ENCODE results near the gene CECR2. TPM values are rescaled to one million over a fixed set of nuclear protein-coding genes. Genes with fewer than 3 reads are reported as not detected.

Gene CECR2
- polyA plus RNA-seq, 1 of the 3 experiments (the other 2 are of a cell fraction) = not detected

DNA sequence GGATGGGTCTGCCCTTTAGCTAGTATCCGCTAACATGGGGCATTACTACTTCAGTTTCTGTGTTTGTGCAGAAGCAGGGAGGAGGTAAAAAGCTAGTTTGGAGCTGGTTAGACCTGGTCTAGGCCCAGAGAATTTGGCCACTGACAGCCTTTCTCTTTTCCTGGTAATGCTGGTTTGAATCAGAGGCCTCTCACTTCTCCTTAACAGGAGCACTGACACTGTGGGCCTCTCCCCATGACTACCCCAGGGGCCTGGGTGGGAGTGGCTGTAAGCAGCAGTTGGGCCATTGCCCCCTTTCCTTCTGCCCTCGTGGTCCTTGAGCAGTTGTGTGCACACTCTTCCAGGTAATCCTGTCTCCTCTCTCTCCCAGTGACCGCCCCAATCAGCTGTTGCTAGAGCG is 185.6 kb downstream of the CECR2 start:
- H3K9me2 ChIP-seq = no peaks in the 10 kb centered on the region
- no peak overlapping the region for H3K4me3 ChIP-seq (ENCODE audit: low read depth in 2 of 2, low read length in 1 of 2)
- CTCF ChIA-PET = interaction anchor here (1.5 to 1.8 kb wide), 3 partner anchors 10 to 188 kb away, joined by 5 to 6 read pairs (median 5); no protein-coding TSS in a partner anchor
- no peaks in the 10 kb centered on the region for H3K36me3 ChIP-seq (replicated peaks in 1 of 2; ENCODE audit: control insufficient read depth in 1 of 2, insufficient read depth in 2 of 2, low read length in 1 of 2)
- no peaks in the 10 kb centered on the region for H3K4me1 ChIP-seq (ENCODE audit: control insufficient read depth in 1 of 2, insufficient read depth in 2 of 2, low read depth in 1 of 2, low read length in 1 of 2)
- H3F3A ChIP-seq (replicated peaks; ENCODE audit: insufficient read depth) = no peaks in the 10 kb centered on the region
- no peak overlapping the region for H3K4me2 ChIP-seq
- H2AFZ ChIP-seq (ENCODE audit: low read depth) = no peak overlapping the region
- TF ChIP-seq, protein P1, sequence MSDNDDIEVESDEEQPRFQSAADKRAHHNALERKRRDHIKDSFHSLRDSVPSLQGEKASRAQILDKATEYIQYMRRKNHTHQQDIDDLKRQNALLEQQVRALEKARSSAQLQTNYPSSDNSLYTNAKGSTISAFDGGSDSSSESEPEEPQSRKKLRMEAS (IDR thresholded peaks at IDR 0.05; ENCODE audit: low read depth) = no peak
- TF ChIP-seq, protein P2, sequence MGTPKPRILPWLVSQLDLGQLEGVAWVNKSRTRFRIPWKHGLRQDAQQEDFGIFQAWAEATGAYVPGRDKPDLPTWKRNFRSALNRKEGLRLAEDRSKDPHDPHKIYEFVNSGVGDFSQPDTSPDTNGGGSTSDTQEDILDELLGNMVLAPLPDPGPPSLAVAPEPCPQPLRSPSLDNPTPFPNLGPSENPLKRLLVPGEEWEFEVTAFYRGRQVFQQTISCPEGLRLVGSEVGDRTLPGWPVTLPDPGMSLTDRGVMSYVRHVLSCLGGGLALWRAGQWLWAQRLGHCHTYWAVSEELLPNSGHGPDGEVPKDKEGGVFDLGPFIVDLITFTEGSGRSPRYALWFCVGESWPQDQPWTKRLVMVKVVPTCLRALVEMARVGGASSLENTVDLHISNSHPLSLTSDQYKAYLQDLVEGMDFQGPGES (IDR thresholded peaks at IDR 0.05; ENCODE audit: low read depth, low read length) = no peak
- TF ChIP-seq MXI1 (IDR thresholded peaks at IDR 0.05; ENCODE audit: low read depth, low read length) = no peak
- no peak for TF ChIP-seq RFX5 (IDR thresholded peaks at IDR 0.05; ENCODE audit: low read length)
- TF ChIP-seq, protein P3, sequence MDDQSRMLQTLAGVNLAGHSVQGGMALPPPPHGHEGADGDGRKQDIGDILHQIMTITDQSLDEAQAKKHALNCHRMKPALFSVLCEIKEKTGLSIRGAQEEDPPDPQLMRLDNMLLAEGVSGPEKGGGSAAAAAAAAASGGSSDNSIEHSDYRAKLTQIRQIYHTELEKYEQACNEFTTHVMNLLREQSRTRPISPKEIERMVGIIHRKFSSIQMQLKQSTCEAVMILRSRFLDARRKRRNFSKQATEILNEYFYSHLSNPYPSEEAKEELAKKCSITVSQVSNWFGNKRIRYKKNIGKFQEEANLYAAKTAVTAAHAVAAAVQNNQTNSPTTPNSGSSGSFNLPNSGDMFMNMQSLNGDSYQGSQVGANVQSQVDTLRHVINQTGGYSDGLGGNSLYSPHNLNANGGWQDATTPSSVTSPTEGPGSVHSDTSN (IDR thresholded peaks at IDR 0.05) = no peak
- TF ChIP-seq ELF1 (IDR thresholded peaks at IDR 0.05) = no peak
- no peak for TF ChIP-seq SIN3A (IDR thresholded peaks at IDR 0.05; ENCODE audit: borderline replicate concordance, low read depth, low read length)
- TF ChIP-seq TAF1 (IDR thresholded peaks at IDR 0.05; ENCODE audit: borderline replicate concordance, low read depth, low read length) = no peak
- no peak for TF ChIP-seq TEAD4 (IDR thresholded peaks at IDR 0.05; ENCODE audit: borderline replicate concordance, insufficient read depth)
- TF ChIP-seq JUND (IDR thresholded peaks at IDR 0.05) = no peak
- TF ChIP-seq GATA2 (CRISPR knock-in tag; IDR thresholded peaks at IDR 0.05) = no peak
- TF ChIP-seq RAD21 (IDR thresholded peaks at IDR 0.05; ENCODE audit: low read length) = no peak
- H4K20me1 ChIP-seq (ENCODE audit: insufficient read depth) = no peaks in the 10 kb centered on the region
- H3K79me2 ChIP-seq (ENCODE audit: insufficient read depth) = no peaks in the 10 kb centered on the region
- no peak for DNase-seq
- POLR2A ChIA-PET = no interaction called here
- H3K27me3 ChIP-seq (ENCODE audit: insufficient read depth) = no peaks in the 10 kb centered on the region; the same call in 1 of the 2 replicates
- no peak overlapping the region for H3K27ac ChIP-seq (ENCODE audit: low read depth in 2 of 2, low read length in 1 of 2)
- H3K9me3 ChIP-seq = no peaks in the 10 kb centered on the region
- no peak overlapping the region for H3K9ac ChIP-seq
- 69% methylated on average over 4 of the region's 4 CpGs for WGBS (ENCODE audit: low lambda C conversion rate)

DNA sequence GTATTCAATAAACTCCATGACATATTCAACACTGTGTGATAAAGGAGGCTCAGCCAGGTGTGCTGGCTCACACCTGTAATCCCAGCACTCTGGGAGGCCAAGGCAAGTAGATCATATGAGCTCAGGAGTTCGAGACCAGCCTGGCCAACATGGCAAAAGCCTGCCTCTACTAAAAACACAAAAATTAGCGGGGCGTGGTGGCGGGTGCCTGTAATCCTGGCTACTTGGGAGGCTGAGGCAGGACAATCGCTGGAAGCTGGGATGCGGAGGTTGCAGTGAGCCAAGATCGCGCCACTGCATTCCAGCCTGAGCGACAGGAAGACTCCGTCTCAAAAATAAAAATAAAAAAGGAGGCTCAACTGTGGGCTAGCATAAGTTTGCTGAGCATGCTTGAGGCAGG is 189.9 kb downstream of the CECR2 start:
- ChIA-PET CTCF (interaction anchor here (0.6 to 3.7 kb wide), 43 partner anchors 8 to 518 kb away, joined by 3 to 40 read pairs (median 5); partner anchors contain the start of genes BCL2L13, BID and PEX26), POLR2A (no interaction called here)
- TF ChIP-seq NRF1 (IDR thresholded peaks at IDR 0.05; ENCODE audit: low read depth, low read length) (no peak), SMC3 (IDR thresholded peaks at IDR 0.05; ENCODE audit: low read depth, low read length) (no peak), FOXJ3 (CRISPR knock-in tag; IDR thresholded peaks at IDR 0.05) (no peak), POLR2AphosphoS5 (IDR thresholded peaks at IDR 0.05; ENCODE audit: low read depth, low read length) (no peak), TEAD4 (IDR thresholded peaks at IDR 0.05; ENCODE audit: borderline replicate concordance, insufficient read depth) (no peak), GABPA (IDR thresholded peaks at IDR 0.05; ENCODE audit: low read depth) (no peak), NFIC (IDR thresholded peaks at IDR 0.05; ENCODE audit: borderline replicate concordance) (no peak), RAD21 (IDR thresholded peaks at IDR 0.05; ENCODE audit: low read length) (no peak), EZH2phosphoT487 (IDR thresholded peaks at IDR 0.05; ENCODE audit: borderline replicate concordance, low read depth) (no peak), YY1 (IDR thresholded peaks at IDR 0.05; ENCODE audit: low read depth) (no peak), MEF2A (IDR thresholded peaks at IDR 0.05; ENCODE audit: borderline replicate concordance, low read depth) (no peak), RFX5 (IDR thresholded peaks at IDR 0.05; ENCODE audit: low read length) (no peak), FOXM1 (IDR thresholded peaks at IDR 0.05; ENCODE audit: low read depth) (no peak), ELF1 (IDR thresholded peaks at IDR 0.05) (no peak), TAF1 (IDR thresholded peaks at IDR 0.05; ENCODE audit: borderline replicate concordance, low read depth, low read length) (no peak), MXI1 (IDR thresholded peaks at IDR 0.05; ENCODE audit: low read depth, low read length) (no peak)
- TF ChIP-seq, protein P4, sequence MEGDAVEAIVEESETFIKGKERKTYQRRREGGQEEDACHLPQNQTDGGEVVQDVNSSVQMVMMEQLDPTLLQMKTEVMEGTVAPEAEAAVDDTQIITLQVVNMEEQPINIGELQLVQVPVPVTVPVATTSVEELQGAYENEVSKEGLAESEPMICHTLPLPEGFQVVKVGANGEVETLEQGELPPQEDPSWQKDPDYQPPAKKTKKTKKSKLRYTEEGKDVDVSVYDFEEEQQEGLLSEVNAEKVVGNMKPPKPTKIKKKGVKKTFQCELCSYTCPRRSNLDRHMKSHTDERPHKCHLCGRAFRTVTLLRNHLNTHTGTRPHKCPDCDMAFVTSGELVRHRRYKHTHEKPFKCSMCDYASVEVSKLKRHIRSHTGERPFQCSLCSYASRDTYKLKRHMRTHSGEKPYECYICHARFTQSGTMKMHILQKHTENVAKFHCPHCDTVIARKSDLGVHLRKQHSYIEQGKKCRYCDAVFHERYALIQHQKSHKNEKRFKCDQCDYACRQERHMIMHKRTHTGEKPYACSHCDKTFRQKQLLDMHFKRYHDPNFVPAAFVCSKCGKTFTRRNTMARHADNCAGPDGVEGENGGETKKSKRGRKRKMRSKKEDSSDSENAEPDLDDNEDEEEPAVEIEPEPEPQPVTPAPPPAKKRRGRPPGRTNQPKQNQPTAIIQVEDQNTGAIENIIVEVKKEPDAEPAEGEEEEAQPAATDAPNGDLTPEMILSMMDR (IDR thresholded peaks at IDR 0.05) = no peak
- Histone ChIP-seq H3K4me3 (ENCODE audit: low read depth in 2 of 2, low read length in 1 of 2) (no peak overlapping the region), H3K9me3 (no peaks in the 10 kb centered on the region), H2AFZ (ENCODE audit: low read depth) (no peak overlapping the region), H3K4me1 (ENCODE audit: control insufficient read depth in 1 of 2, insufficient read depth in 2 of 2, low read depth in 1 of 2, low read length in 1 of 2) (no peaks in the 10 kb centered on the region), H3K9me2 (no peaks in the 10 kb centered on the region), H3K9ac (no peak overlapping the region), H3K79me2 (ENCODE audit: insufficient read depth) (no peaks in the 10 kb centered on the region), H3K27ac (ENCODE audit: low read depth in 2 of 2, low read length in 1 of 2) (no peak overlapping the region), H3K4me2 (0 out of 2 replicates have a peak overlapping the region, but pooled peaks have one; percentile 17), H3K36me3 (replicated peaks in 1 of 2; ENCODE audit: control insufficient read depth in 1 of 2, insufficient read depth in 2 of 2, low read length in 1 of 2) (no peaks in the 10 kb centered on the region), H3F3A (replicated peaks; ENCODE audit: insufficient read depth) (no peaks in the 10 kb centered on the region), H3K27me3 (ENCODE audit: insufficient read depth) (no peaks in the 10 kb centered on the region; the same call in 1 of the 2 replicates), H4K20me1 (ENCODE audit: insufficient read depth) (no peaks in the 10 kb centered on the region)
- no peak for DNase-seq
- 76% methylated on average over 10 of the region's 10 CpGs for WGBS (ENCODE audit: low lambda C conversion rate)
